ENCODE measurements around the gene FZD8. TPM values are rescaled to one million over a fixed set of nuclear protein-coding genes. Genes with fewer than 3 reads are reported as not detected.

FZD8 gene
- total RNA-seq, 1 donor from 2014 or later, result 45.9 TPM

- no peaks in the 10 kb centered on the region for H3K4me1 Mint-ChIP-seq (ENCODE audit: unreplicated experiment)
- DNase-seq (ENCODE audit: low spot score), result no peak
- H3K27ac Mint-ChIP-seq (ENCODE audit: unreplicated experiment), result no peak overlapping the region
- TF ChIP-seq CTCF (IDR thresholded peaks at IDR 0.05; ENCODE audit: unreplicated experiment), result no peak
- peaks cover 6% of the 10 kb centered on the region for H3K9me3 Mint-ChIP-seq (ENCODE audit: unreplicated experiment)
- no peak overlapping the region for H3K4me3 Mint-ChIP-seq (ENCODE audit: unreplicated experiment)
- peaks cover 3% of the 10 kb centered on the region for H3K36me3 Mint-ChIP-seq (ENCODE audit: low read depth, unreplicated experiment)
- peaks cover 4% of the 10 kb centered on the region for H3K27me3 Mint-ChIP-seq (ENCODE audit: unreplicated experiment)
These were observed 28.4 kb downstream of the FZD8 start for GRCh38 chr10:35613597-35614226.

- no peak for DNase-seq (ENCODE audit: low spot score)
- Mint-ChIP-seq H3K27ac (ENCODE audit: unreplicated experiment) (no peak overlapping the region), H3K4me1 (ENCODE audit: unreplicated experiment) (no peaks in the 10 kb centered on the region), H3K27me3 (ENCODE audit: unreplicated experiment) (peaks cover 4% of the 10 kb centered on the region), H3K4me3 (ENCODE audit: unreplicated experiment) (no peak overlapping the region), H3K9me3 (ENCODE audit: unreplicated experiment) (peaks cover 6% of the 10 kb centered on the region), H3K36me3 (ENCODE audit: low read depth, unreplicated experiment) (peaks cover 3% of the 10 kb centered on the region)
- TF ChIP-seq CTCF (IDR thresholded peaks at IDR 0.05; ENCODE audit: unreplicated experiment), result no peak
These were observed 29.0 kb downstream of the FZD8 start for GRCh38 chr10:35613107-35613440.

- no peak for DNase-seq (ENCODE audit: low spot score)
- Mint-ChIP-seq H3K27me3 (ENCODE audit: unreplicated experiment) (peaks cover 4% of the 10 kb centered on the region), H3K9me3 (ENCODE audit: unreplicated experiment) (peaks cover 6% of the 10 kb centered on the region), H3K4me3 (ENCODE audit: unreplicated experiment) (no peak overlapping the region), H3K36me3 (ENCODE audit: low read depth, unreplicated experiment) (peaks cover 3% of the 10 kb centered on the region), H3K27ac (ENCODE audit: unreplicated experiment) (no peak overlapping the region), H3K4me1 (ENCODE audit: unreplicated experiment) (no peaks in the 10 kb centered on the region)
- TF ChIP-seq CTCF (IDR thresholded peaks at IDR 0.05; ENCODE audit: unreplicated experiment), result no peak
These were observed 29.6 kb downstream of the FZD8 start for GRCh38 chr10:35612385-35613106.

- peaks cover 8% of the 10 kb centered on the region for H3K27me3 Mint-ChIP-seq (ENCODE audit: unreplicated experiment)
- no peak for DNase-seq (ENCODE audit: low spot score)
- H3K4me3 Mint-ChIP-seq (ENCODE audit: unreplicated experiment), result no peak overlapping the region
- no peak overlapping the region for H3K27ac Mint-ChIP-seq (ENCODE audit: unreplicated experiment)
- H3K4me1 Mint-ChIP-seq (ENCODE audit: unreplicated experiment), result no peaks in the 10 kb centered on the region
- TF ChIP-seq CTCF (IDR thresholded peaks at IDR 0.05; ENCODE audit: unreplicated experiment), result no peak
- H3K9me3 Mint-ChIP-seq (ENCODE audit: unreplicated experiment), result peaks cover 6% of the 10 kb centered on the region
- H3K36me3 Mint-ChIP-seq (ENCODE audit: low read depth, unreplicated experiment), result peaks cover 3% of the 10 kb centered on the region
These were observed 30.3 kb downstream of the FZD8 start for GRCh38 chr10:35611750-35612149.

- H3K27me3 Mint-ChIP-seq (ENCODE audit: unreplicated experiment), result peaks cover 8% of the 10 kb centered on the region
- TF ChIP-seq CTCF (IDR thresholded peaks at IDR 0.05; ENCODE audit: unreplicated experiment), result no peak
- peaks cover 3% of the 10 kb centered on the region for H3K36me3 Mint-ChIP-seq (ENCODE audit: low read depth, unreplicated experiment)
- H3K4me3 Mint-ChIP-seq (ENCODE audit: unreplicated experiment), result no peak overlapping the region
- no peaks in the 10 kb centered on the region for H3K4me1 Mint-ChIP-seq (ENCODE audit: unreplicated experiment)
- no peak for DNase-seq (ENCODE audit: low spot score)
- no peak overlapping the region for H3K27ac Mint-ChIP-seq (ENCODE audit: unreplicated experiment)
- H3K9me3 Mint-ChIP-seq (ENCODE audit: unreplicated experiment), result peaks cover 6% of the 10 kb centered on the region
These were observed 33.8 kb downstream of the FZD8 start for GRCh38 chr10:35608328-35608672.

Measured in endothelial cell (in vitro differentiated cells).